ENCODE measurements around the gene COL9A3. TPM values are rescaled to one million over a fixed set of nuclear protein-coding genes. Genes with fewer than 3 reads are reported as not detected.
A peak's percentile ranks its signal among the peaks of the same experiment; 100 is the strongest.

COL9A3 gene
- total RNA-seq, 1 experiment from 2014 or later = not detected

GRCh38 chr20:62814709-62815065, 2.2 kb upstream of the COL9A3 start:
- H3K27ac Mint-ChIP-seq (ENCODE audit: low read depth, unreplicated experiment) = no peak overlapping the region
- H3K4me3 Mint-ChIP-seq (ENCODE audit: unreplicated experiment) = no peak overlapping the region
- no peaks in the 10 kb centered on the region for H3K27me3 Mint-ChIP-seq (ENCODE audit: insufficient read depth, unreplicated experiment)
- CTCF ChIA-PET = interaction anchor here (1.7 kb wide), 1 partner anchor 9 kb away, joined by 5 read pairs; no protein-coding TSS in a partner anchor
- peaks cover 7% of the 10 kb centered on the region for H3K4me1 Mint-ChIP-seq (ENCODE audit: insufficient read depth, unreplicated experiment)
- no peak for TF ChIP-seq CTCF (IDR thresholded peaks at IDR 0.05; ENCODE audit: unreplicated experiment)
- POLR2A ChIA-PET = interaction anchor here (0.6 to 1.2 kb wide), 3 partner anchors 9 to 34 kb away, joined by 3 to 4 read pairs (median 3); no protein-coding TSS in a partner anchor
- intact Hi-C loops (cut with micrococcal nuclease) = no loop called here
- BruUV-seq (replicated peaks) = TSS peak; percentile 23
- no peaks in the 10 kb centered on the region for H3K9me3 Mint-ChIP-seq (ENCODE audit: unreplicated experiment)
- peaks cover 25% of the 10 kb centered on the region for H3K36me3 Mint-ChIP-seq (ENCODE audit: insufficient read depth, unreplicated experiment)
- no peak for DNase-seq (ENCODE audit: unreplicated experiment)

GRCh38 chr20:62815066-62815991, 1.5 kb upstream of the COL9A3 start:
- intact Hi-C loops (cut with micrococcal nuclease) = no loop called here
- no peaks in the 10 kb centered on the region for H3K9me3 Mint-ChIP-seq (ENCODE audit: unreplicated experiment)
- TF ChIP-seq CTCF (IDR thresholded peaks at IDR 0.05; ENCODE audit: unreplicated experiment) = no peak
- peaks cover 7% of the 10 kb centered on the region for H3K4me1 Mint-ChIP-seq (ENCODE audit: insufficient read depth, unreplicated experiment)
- no peak overlapping the region for H3K27ac Mint-ChIP-seq (ENCODE audit: low read depth, unreplicated experiment)
- H3K4me3 Mint-ChIP-seq (ENCODE audit: unreplicated experiment) = no peak overlapping the region
- no peaks in the 10 kb centered on the region for H3K27me3 Mint-ChIP-seq (ENCODE audit: insufficient read depth, unreplicated experiment)
- POLR2A ChIA-PET = interaction anchor here (0.6 to 1.8 kb wide), 4 partner anchors 17 to 33 kb away, joined by 3 to 7 read pairs (median 4); no protein-coding TSS in a partner anchor
- DNase-seq (ENCODE audit: unreplicated experiment) = peak; percentile 36
- no TSS peak for BruUV-seq (replicated peaks)
- H3K36me3 Mint-ChIP-seq (ENCODE audit: insufficient read depth, unreplicated experiment) = peaks cover 20% of the 10 kb centered on the region
- CTCF ChIA-PET = interaction anchor here (1.7 kb wide), 1 partner anchor 10 kb away, joined by 5 read pairs; no protein-coding TSS in a partner anchor

- Mint-ChIP-seq H3K27me3 (ENCODE audit: insufficient read depth, unreplicated experiment) (no peaks in the 10 kb centered on the region), H3K27ac (ENCODE audit: low read depth, unreplicated experiment) (no peak overlapping the region), H3K4me3 (ENCODE audit: unreplicated experiment) (no peak overlapping the region), H3K36me3 (ENCODE audit: insufficient read depth, unreplicated experiment) (peaks cover 15% of the 10 kb centered on the region), H3K4me1 (ENCODE audit: insufficient read depth, unreplicated experiment) (peaks cover 7% of the 10 kb centered on the region), H3K9me3 (ENCODE audit: unreplicated experiment) (no peaks in the 10 kb centered on the region)
- DNase-seq (ENCODE audit: unreplicated experiment) = no peak
- CTCF ChIA-PET = interaction anchor here (1.7 to 4.8 kb wide), 2 partner anchors 8 to 11 kb away, joined by 5 to 25 read pairs; no protein-coding TSS in a partner anchor
- intact Hi-C loops (cut with micrococcal nuclease) = no loop called here
- no peak for TF ChIP-seq CTCF (IDR thresholded peaks at IDR 0.05; ENCODE audit: unreplicated experiment)
- POLR2A ChIA-PET = interaction anchor here (0.6 to 1.8 kb wide), 2 partner anchors 16 to 23 kb away, joined by 5 to 7 read pairs; no protein-coding TSS in a partner anchor
- BruUV-seq (replicated peaks) = no TSS peak
These were observed 593 bp upstream of the COL9A3 start for GRCh38 chr20:62816031-62816883.

Data from MCF 10A (cell line).